Epithelial cell of proximal tubule (primary cell): ENCODE measurements around the gene UBR3. TPM values are rescaled to one million over a fixed set of nuclear protein-coding genes. Genes with fewer than 3 reads are reported as not detected.

Source experiments
- DNase-seq: peaks from one replicate; pipeline ENCODE4 v3.0.0-alpha.2; 2011; ENCODE audit warnings: low read depth
- H3K4me3 ChIP-seq: 2 replicates; pipeline ENCODE4 v1.5.1; 2011; ENCODE audit warnings: low read depth, mild to moderate bottlenecking, low read length
- CTCF ChIP-seq: conservative IDR thresholded peaks from 2 replicates; pipeline ENCODE4 v1.5.1; 2012; ENCODE audit warnings: low read depth, mild to moderate bottlenecking, low read length
- total RNA-seq: library from RNA; depleted of rRNA; stranded (reverse); fragments of >200 nt; gene quantifications from 2 replicates; pipeline ENCODE4 v1.2.3, GENCODE V29; 2015

Gene UBR3
- total RNA-seq, 1 donor from 2014 or later, result 10.7 TPM

DNA sequence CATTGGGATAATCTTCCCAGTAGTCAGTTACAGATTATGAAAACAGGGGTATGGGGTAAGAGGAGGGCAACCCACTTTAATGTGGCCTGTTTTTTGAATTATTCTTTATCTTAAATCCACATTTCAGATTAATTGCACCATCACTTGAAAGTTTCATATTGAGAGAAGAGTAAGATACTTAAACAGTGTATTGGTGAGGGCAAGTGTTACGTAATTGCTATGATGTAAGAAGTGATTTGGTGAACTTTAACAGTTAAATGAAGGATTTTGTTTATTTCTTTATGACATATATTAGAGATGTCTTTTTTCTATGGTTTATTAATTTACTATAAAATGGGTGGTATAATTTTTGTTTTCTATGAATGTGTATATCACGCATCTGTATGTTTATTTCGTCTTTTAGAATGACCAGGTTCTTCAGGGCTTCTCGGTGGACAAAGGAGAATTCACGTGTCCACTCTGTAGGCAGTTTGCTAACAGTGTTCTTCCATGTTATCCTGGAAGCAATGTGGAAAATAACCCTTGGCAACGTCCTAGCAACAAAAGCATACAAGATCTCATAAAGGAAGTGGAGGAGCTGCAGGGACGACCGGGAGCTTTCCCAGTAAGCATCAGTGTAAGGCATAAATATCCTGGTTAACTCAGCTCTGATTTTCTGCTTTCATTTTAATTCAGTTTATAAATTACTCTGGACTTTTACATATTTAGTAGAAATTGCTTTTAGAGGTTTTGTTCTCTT is 179.5 kb downstream of the UBR3 start:
- H3K4me3 ChIP-seq, result no peak overlapping the region
- DNase-seq, result no peak
- TF ChIP-seq CTCF, result no peak

- TF ChIP-seq CTCF, result no peak
- no peak for DNase-seq
Observed at GRCh38 chr2:170009209-170009608, 182.0 kb downstream of the UBR3 start.

GRCh38 chr2:170012773-170013172 is 185.5 kb downstream of the UBR3 start:
- TF ChIP-seq CTCF, result no peak
- no peak overlapping the region for H3K4me3 ChIP-seq
- DNase-seq, result no peak

More at GRCh38 chr2:170009209-170009608, 182.0 kb downstream of the UBR3 start:
- H3K4me3 ChIP-seq, result no peak overlapping the region

GRCh38 chr2:170013802-170014551 is 186.7 kb downstream of the UBR3 start:
- no peak for DNase-seq
- TF ChIP-seq CTCF, result no peak
- no peak overlapping the region for H3K4me3 ChIP-seq

DNA sequence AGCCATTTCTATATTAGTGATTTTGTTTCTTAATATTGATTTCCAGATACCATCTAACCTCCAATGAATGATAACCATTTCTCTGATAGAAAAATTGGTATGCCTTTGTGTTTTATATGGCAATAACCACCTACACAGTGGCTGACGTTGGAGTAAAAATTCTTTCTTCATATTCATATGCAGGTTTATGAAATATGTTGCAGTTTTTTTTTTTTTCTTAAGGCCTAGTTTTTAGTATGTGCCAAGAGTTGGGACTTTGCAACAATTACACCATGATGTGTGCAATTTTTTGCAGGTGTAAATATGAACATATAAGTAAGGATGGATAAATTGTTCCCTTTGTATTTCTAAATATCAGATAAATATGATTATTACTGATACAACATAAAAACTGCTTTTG is 187.5 kb downstream of the UBR3 start:
- DNase-seq, result no peak
- TF ChIP-seq CTCF, result no peak
- H3K4me3 ChIP-seq, result no peak overlapping the region

DNA sequence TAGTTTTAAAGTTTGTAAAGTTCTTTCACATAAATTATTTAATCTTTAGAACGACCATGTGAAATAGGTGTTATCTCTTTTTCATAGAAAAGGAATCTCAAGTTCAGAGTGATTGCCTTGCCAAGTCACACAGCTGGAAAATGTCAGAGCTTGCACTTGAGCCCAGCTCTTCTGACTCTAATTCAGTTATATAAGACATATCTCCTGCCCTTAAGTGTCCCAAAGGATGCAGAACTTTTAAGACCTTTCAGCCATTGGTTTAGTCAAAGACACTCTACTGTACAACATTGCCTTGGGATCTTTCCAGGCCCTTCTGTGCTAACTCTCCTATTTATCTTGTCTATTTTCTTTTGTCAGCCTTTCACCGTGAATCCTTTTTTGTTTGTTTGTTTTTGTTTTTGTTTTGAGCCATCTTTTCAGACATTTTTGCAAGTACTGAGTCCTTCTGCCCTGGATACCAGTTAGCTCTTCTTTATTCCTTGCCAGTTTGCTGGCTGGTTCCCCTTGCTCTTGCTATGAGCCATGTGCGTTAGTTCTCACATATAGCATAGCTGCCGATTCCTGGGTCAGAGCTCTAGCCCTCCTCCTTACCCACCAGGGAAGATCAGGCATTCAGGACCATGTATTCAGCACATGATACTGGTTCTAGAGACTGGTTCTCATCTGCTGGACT is 190.7 kb downstream of the UBR3 start:
- TF ChIP-seq CTCF, result no peak
- H3K4me3 ChIP-seq, result no peak overlapping the region
- DNase-seq, result no peak
